ENCODE results near the gene GNG13.

Gene GNG13

GRCh38 chr16:789191-789850 is 11.2 kb downstream of the GNG13 start:
- ChIA-PET CTCF (interaction anchor here (0.5 to 9.5 kb wide), 5 partner anchors 38 to 77 kb away, joined by 3 to 119 read pairs (median 7); partner anchors contain the start of gene ANTKMT), POLR2A (interaction anchor here (0.8 to 2.4 kb wide), 5 partner anchors 11 to 72 kb away, joined by 4 to 23 read pairs (median 13); partner anchors contain the start of genes CIAO3 and GNG13)
- Histone ChIP-seq H3K4me1 (ENCODE audit: control insufficient read depth, insufficient read depth, low read length) (no peaks in the 10 kb centered on the region), H3K27ac (ENCODE audit: extremely low read depth, low read depth, low read length) (peak overlapping the region; percentile 82), H3K4me3 (ENCODE audit: low read depth, low read length) (peak overlapping the region; percentile 83), H3K9me3 (ENCODE audit: control insufficient read depth, insufficient read depth, low read depth, low read length) (no peaks in the 10 kb centered on the region), H3K36me3 (ENCODE audit: control insufficient read depth in 2 of 2, insufficient read depth in 1 of 2, low read length in 2 of 2) (peaks cover 0 to 73% of the 10 kb centered on the region in 2 experiments; a peak in 1 of 3 replicates)
- TF ChIP-seq ZNF629 (tag by site-specific recombination; IDR thresholded peaks at IDR 0.05) (no peak), BCL11B (tag by site-specific recombination; IDR thresholded peaks at IDR 0.05; ENCODE audit: low read depth) (no peak), REST (tag by site-specific recombination; IDR thresholded peaks at IDR 0.05) (0 out of 2 replicates have a peak, but pooled peaks have one; percentile 31), ZNF341 (tag by site-specific recombination; IDR thresholded peaks at IDR 0.05; ENCODE audit: low read depth) (no peak)

DNA sequence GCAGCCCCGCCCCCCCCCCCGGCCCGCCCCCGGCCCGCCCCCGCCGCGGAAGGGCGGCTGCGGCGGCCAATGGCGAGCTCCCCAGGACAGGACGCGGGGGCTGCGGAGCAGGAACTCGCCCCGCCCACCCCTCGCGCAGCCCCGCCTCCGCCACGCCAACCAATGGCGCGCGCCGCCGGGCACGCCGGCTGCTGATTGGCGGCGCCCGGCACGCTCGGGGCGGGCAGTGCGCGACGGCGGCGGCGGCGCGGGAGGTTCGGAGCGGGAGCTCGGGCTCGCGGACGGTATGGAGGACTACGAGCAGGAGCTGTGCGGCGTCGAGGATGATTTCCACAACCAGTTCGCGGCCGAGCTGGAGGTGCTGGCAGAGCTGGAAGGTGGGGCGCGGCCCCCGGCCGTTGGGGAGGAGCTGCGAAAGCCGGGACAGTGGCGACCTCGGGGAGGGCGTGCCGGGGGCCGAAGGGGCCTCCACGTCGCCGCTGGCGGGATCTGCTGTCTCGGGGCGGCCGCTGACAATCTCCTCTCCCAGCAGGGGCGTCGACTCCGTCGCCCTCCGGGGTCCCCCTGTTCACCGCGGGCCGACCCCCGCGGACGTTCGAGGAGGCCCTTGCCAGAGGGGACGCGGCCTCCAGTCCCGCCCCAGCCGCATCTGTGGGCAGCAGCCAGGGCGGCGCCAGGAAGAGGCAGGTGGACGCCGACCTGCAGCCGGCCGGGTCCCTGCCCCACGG is 12.0 kb downstream of the GNG13 start, which contains the start of gene CHTF18:
Gene CHTF18 (plus strand): TSS at position 222 of the 728 bp plus-strand sequence. CDS start 65 bp downstream, at position 287.
- POLR2A ChIA-PET, result interaction anchor here (0.7 to 2.4 kb wide), 19 partner anchors 8 to 994 kb away, joined by 3 to 25 read pairs (median 5); partner anchors contain the start of genes ANTKMT, CIAO3, GNG13 and NUBP2
- TF ChIP-seq ZNF248 (tag by site-specific recombination; IDR thresholded peaks at IDR 0.05) (no peak), ZSCAN23 (tag by site-specific recombination; IDR thresholded peaks at IDR 0.05) (no peak), ZNF169 (tag by site-specific recombination; IDR thresholded peaks at IDR 0.05) (no peak), PRDM4 (tag by site-specific recombination; IDR thresholded peaks at IDR 0.05) (no peak), ZNF148 (tag by site-specific recombination; IDR thresholded peaks at IDR 0.05; ENCODE audit: borderline replicate concordance) (no peak), ZNF692 (tag by site-specific recombination; IDR thresholded peaks at IDR 0.05) (peak; percentile 80), ZNF658 (tag by site-specific recombination; IDR thresholded peaks at IDR 0.05) (no peak), ZNF37A (tag by site-specific recombination; IDR thresholded peaks at IDR 0.05) (no peak), KLF17 (tag by site-specific recombination; IDR thresholded peaks at IDR 0.05) (peak; percentile 91), ZNF654 (tag by site-specific recombination; IDR thresholded peaks at IDR 0.05; ENCODE audit: low read depth) (no peak), SCRT2 (tag by site-specific recombination; IDR thresholded peaks at IDR 0.05) (no peak), ZNF596 (tag by site-specific recombination; IDR thresholded peaks at IDR 0.05) (peak; percentile 59), ZNF610 (tag by site-specific recombination; IDR thresholded peaks at IDR 0.05; ENCODE audit: borderline replicate concordance) (peak; percentile 64; the same call in 1 of the 2 replicates), ZNF138 (tag by site-specific recombination; IDR thresholded peaks at IDR 0.05; ENCODE audit: borderline replicate concordance) (no peak)
- TF ChIP-seq, protein P1, sequence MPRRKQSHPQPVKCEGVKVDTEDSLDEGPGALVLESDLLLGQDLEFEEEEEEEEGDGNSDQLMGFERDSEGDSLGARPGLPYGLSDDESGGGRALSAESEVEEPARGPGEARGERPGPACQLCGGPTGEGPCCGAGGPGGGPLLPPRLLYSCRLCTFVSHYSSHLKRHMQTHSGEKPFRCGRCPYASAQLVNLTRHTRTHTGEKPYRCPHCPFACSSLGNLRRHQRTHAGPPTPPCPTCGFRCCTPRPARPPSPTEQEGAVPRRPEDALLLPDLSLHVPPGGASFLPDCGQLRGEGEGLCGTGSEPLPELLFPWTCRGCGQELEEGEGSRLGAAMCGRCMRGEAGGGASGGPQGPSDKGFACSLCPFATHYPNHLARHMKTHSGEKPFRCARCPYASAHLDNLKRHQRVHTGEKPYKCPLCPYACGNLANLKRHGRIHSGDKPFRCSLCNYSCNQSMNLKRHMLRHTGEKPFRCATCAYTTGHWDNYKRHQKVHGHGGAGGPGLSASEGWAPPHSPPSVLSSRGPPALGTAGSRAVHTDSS (tag by site-specific recombination; IDR thresholded peaks at IDR 0.05), result no peak

More for the DNA sequence above, 12.0 kb downstream of the GNG13 start, which contains the start of gene CHTF18:
- peak within 1 kb of the TSS; percentile 83 for H3K4me3 ChIP-seq (ENCODE audit: low read depth, low read length)
- peak within 1 kb of the TSS; percentile 82 for H3K27ac ChIP-seq (ENCODE audit: extremely low read depth, low read depth, low read length)
- no peaks in the 10 kb centered on the region for H3K4me1 ChIP-seq (ENCODE audit: control insufficient read depth, insufficient read depth, low read length)
- H3K36me3 ChIP-seq (ENCODE audit: control insufficient read depth in 2 of 2, insufficient read depth in 1 of 2, low read length in 2 of 2), result peaks cover 0 to 66% of the 10 kb centered on the region in 2 experiments; a peak in 1 of 3 replicates
- CTCF ChIA-PET, result interaction anchor here (0.5 to 9.5 kb wide), 9 partner anchors 40 to 710 kb away, joined by 3 to 119 read pairs (median 3); partner anchors contain the start of gene ANTKMT
- no peaks in the 10 kb centered on the region for H3K9me3 ChIP-seq (ENCODE audit: control insufficient read depth, insufficient read depth, low read depth, low read length)

Data from HEK293 (cell line).